Activated CD4-positive, alpha-beta memory T cell treated with anti-CD3 and anti-CD28 coated beads for 36 hours (primary cell): ENCODE data around the gene ACSBG1. TPM values are rescaled to one million over a fixed set of nuclear protein-coding genes. Genes with fewer than 3 reads are reported as not detected.
A peak's percentile ranks its signal among the peaks of the same experiment; 100 is the strongest.

Source experiments
- CTCF ChIA-PET: fragments of 350-600 bp; sonication (Branson Sonifier 250); formaldehyde crosslinking; loops from one replicate; lab custom pipeline; 2021; ENCODE audit warnings: antibody characterized with exemption, inconsistent platforms; lab: Charles Lee
- POLR2A ChIA-PET: fragments of 350-600 bp; sonication (Branson Sonifier 250); formaldehyde crosslinking; loops from one replicate; lab custom pipeline; 2021; ENCODE audit warnings: antibody characterized with exemption; lab: Charles Lee
- DNase-seq: peaks from one replicate; pipeline ENCODE4 v3.0.0-alpha.2; 2020
- H3K27ac Mint-ChIP-seq: one replicate; pipeline ENCODE4 v1.8.0; 2021; ENCODE audit warnings: mixed read lengths
- H3K27me3 Mint-ChIP-seq: one replicate; pipeline ENCODE4 v1.8.0; 2021; ENCODE audit warnings: mixed read lengths
- H3K36me3 Mint-ChIP-seq: one replicate; pipeline ENCODE4 v1.8.0; 2021; ENCODE audit warnings: mixed read lengths
- H3K4me1 Mint-ChIP-seq: one replicate; pipeline ENCODE4 v1.8.0; 2021; ENCODE audit warnings: low read depth, mixed read lengths
- H3K4me3 Mint-ChIP-seq: one replicate; pipeline ENCODE4 v1.8.0; 2021; ENCODE audit warnings: mild to moderate bottlenecking, mixed read lengths
- H3K9me3 Mint-ChIP-seq: one replicate; pipeline ENCODE4 v1.8.0; 2021; ENCODE audit warnings: mixed read lengths
- intact Hi-C: fragments of 100-400 bp; cut with micrococcal nuclease; formaldehyde crosslinking; loops from one replicate; pipeline ENCODE4 v1.15.1; 2023
- total RNA-seq, 2 experiments: library from RNA; stranded (reverse); gene quantifications; one replicate each; pipeline ENCODE4 v1.2.3, GENCODE V29; 2021

The ACSBG1 gene
- total RNA-seq, 2 experiments from 2014 or later, result 0.26 TPM; not detected in 1

GRCh38 chr15:78206326-78207109, 27.8 kb downstream of the ACSBG1 start:
- POLR2A ChIA-PET, result no interaction called here
- H3K4me3 Mint-ChIP-seq, result no peak overlapping the region
- CTCF ChIA-PET, result interaction anchor here (0.6 to 3.5 kb wide), 3 partner anchors 12 to 298 kb away, joined by 3 to 26 read pairs (median 6); no protein-coding TSS in a partner anchor
- no peaks in the 10 kb centered on the region for H3K4me1 Mint-ChIP-seq
- H3K36me3 Mint-ChIP-seq, result no peaks in the 10 kb centered on the region
- no peak for DNase-seq
- intact Hi-C loops, result no loop called here
- H3K9me3 Mint-ChIP-seq, result no peaks in the 10 kb centered on the region
- H3K27ac Mint-ChIP-seq, result no peak overlapping the region
- H3K27me3 Mint-ChIP-seq, result no peaks in the 10 kb centered on the region

DNA sequence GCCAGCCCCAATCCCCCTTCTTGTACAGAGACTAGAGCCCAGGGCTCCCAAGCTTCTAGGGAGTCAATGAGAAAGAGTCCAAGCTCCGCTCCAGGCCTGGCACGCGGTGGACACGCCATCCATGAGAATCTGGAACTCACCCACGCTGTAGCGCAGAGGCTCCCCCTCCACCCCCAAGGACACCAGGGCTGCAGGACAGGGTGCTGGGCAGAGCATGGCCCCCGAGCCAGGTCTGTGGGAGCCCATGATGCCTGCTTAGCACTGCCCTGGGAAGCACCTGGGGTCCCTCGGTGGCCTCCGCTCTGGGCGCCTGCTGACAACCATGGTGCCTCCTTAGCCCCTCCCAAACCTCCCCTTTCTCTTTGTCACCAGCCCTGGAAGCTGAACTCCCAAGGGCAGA, 28.5 kb downstream of the ACSBG1 start:
- H3K27ac Mint-ChIP-seq, result no peak overlapping the region
- no peaks in the 10 kb centered on the region for H3K9me3 Mint-ChIP-seq
- H3K36me3 Mint-ChIP-seq, result no peaks in the 10 kb centered on the region
- H3K4me1 Mint-ChIP-seq, result no peaks in the 10 kb centered on the region
- CTCF ChIA-PET, result interaction anchor here (0.7 to 3.5 kb wide), 3 partner anchors 11 to 296 kb away, joined by 3 to 26 read pairs (median 7); no protein-coding TSS in a partner anchor
- POLR2A ChIA-PET, result no interaction called here
- intact Hi-C loops, result no loop called here
- no peaks in the 10 kb centered on the region for H3K27me3 Mint-ChIP-seq
- no peak overlapping the region for H3K4me3 Mint-ChIP-seq
- no peak for DNase-seq

DNA sequence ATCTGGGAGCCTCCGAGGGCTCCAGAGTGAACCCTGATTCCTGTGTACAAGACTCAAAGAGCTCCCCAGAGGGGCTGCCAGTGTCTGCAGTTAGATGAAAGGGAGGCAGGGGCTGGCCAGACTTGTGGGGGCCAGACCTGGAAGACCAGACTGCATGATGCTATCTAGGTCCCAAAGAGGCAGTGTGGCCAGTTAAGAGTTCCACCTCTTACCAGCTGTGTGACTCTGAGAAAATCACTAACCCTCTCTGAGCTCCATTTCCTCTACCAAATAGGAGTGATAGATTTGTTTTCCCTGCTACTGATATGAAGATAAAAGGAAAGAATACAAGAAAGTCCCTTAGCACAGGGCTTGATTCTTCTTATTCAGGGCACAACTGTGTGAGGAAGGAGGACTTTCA, 29.0 kb downstream of the ACSBG1 start:
- ChIA-PET POLR2A (no interaction called here), CTCF (interaction anchor here (0.5 to 3.5 kb wide), 6 partner anchors 11 to 295 kb away, joined by 3 to 26 read pairs (median 4); no protein-coding TSS in a partner anchor)
- no peaks in the 10 kb centered on the region for H3K36me3 Mint-ChIP-seq
- intact Hi-C loops, result no loop called here
- no peak overlapping the region for H3K27ac Mint-ChIP-seq
- no peak overlapping the region for H3K4me3 Mint-ChIP-seq
- DNase-seq, result no peak
- H3K27me3 Mint-ChIP-seq, result no peaks in the 10 kb centered on the region
- H3K9me3 Mint-ChIP-seq, result no peaks in the 10 kb centered on the region
- H3K4me1 Mint-ChIP-seq, result no peaks in the 10 kb centered on the region

GRCh38 chr15:78204351-78205309, 29.7 kb downstream of the ACSBG1 start:
- intact Hi-C loops, result no loop called here
- DNase-seq, result no peak
- ChIA-PET POLR2A (no interaction called here), CTCF (interaction anchor here (0.5 to 3.5 kb wide), 5 partner anchors 10 to 245 kb away, joined by 3 to 26 read pairs (median 4); no protein-coding TSS in a partner anchor)
- H3K4me3 Mint-ChIP-seq, result no peak overlapping the region
- no peaks in the 10 kb centered on the region for H3K4me1 Mint-ChIP-seq
- no peak overlapping the region for H3K27ac Mint-ChIP-seq
- H3K36me3 Mint-ChIP-seq, result no peaks in the 10 kb centered on the region
- H3K9me3 Mint-ChIP-seq, result no peaks in the 10 kb centered on the region
- H3K27me3 Mint-ChIP-seq, result no peaks in the 10 kb centered on the region

DNA sequence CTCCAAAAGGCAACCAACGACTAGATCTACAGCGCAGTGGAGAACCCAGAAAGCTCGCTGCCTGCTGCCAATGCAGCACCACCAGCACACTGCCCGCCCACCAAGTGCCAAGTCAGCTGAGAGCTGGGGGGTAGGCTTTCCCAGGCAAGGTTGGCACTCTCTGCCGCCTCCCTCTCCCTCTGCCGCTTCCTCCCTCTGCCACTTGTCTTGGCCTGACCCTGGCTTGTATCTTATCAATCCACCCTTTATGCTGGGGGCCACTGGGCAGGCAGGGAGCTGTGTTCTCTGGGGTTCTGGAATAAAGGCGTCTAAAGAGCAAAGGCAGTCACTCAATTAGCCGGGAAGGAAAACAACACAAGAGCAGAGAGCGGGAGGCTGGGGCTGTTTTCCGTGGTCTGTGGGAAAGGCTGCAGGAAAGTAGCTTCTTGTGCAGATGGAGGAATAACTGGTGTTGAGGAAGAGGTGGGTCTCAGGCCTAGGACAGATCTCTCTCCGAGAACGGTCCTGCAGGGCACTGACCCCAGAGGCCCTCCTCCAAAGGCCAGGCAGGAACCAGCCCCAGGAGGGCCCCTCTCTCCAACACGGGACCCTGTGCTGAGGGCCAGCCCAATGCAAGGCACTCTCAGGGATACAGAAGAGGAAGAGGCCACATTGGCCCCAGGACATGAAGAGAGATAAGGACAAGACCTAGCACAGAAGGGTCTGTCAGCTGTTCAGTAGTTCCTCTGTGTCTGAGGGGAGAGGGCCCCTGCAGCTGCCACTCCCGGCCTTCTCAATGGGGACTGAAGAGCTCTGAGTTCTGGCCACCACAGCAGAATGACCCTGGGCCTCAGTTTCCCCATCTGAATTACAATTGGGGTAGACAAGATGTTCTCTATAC, 30.8 kb downstream of the ACSBG1 start:
- Mint-ChIP-seq H3K9me3 (no peaks in the 10 kb centered on the region), H3K27me3 (no peaks in the 10 kb centered on the region), H3K4me3 (no peak overlapping the region), H3K36me3 (no peaks in the 10 kb centered on the region), H3K27ac (no peak overlapping the region), H3K4me1 (no peaks in the 10 kb centered on the region)
- POLR2A ChIA-PET, result no interaction called here
- CTCF ChIA-PET, result interaction anchor here (3.5 kb wide), 1 partner anchor 9 kb away, joined by 26 read pairs; no protein-coding TSS in a partner anchor
- DNase-seq, result no peak
- intact Hi-C loops, result no loop called here

GRCh38 chr15:78201281-78202190, 32.8 kb downstream of the ACSBG1 start:
- H3K27me3 Mint-ChIP-seq, result no peaks in the 10 kb centered on the region
- CTCF ChIA-PET, result interaction anchor here (0.7 to 1.3 kb wide), 2 partner anchors 33 to 71 kb away, joined by 3 to 5 read pairs; partner anchors contain the start of genes ACSBG1 and CIB2

GRCh38 chr15:78200276-78200930, 34.0 kb downstream of the ACSBG1 start:
- H3K4me3 Mint-ChIP-seq, result no peak overlapping the region
- no peaks in the 10 kb centered on the region for H3K4me1 Mint-ChIP-seq
- H3K36me3 Mint-ChIP-seq, result no peaks in the 10 kb centered on the region
- ChIA-PET POLR2A (no interaction called here), CTCF (interaction anchor here (1.0 to 1.5 kb wide), 2 partner anchors 9 to 23 kb away, joined by 3 to 4 read pairs; no protein-coding TSS in a partner anchor)
- intact Hi-C loops, result no loop called here
- no peaks in the 10 kb centered on the region for H3K27me3 Mint-ChIP-seq
- no peaks in the 10 kb centered on the region for H3K9me3 Mint-ChIP-seq
- DNase-seq, result no peak
- H3K27ac Mint-ChIP-seq, result no peak overlapping the region

More at GRCh38 chr15:78201281-78202190, 32.8 kb downstream of the ACSBG1 start:
- intact Hi-C loops, result no loop called here
- Mint-ChIP-seq H3K4me3 (no peak overlapping the region), H3K27ac (no peak overlapping the region), H3K9me3 (no peaks in the 10 kb centered on the region), H3K4me1 (no peaks in the 10 kb centered on the region), H3K36me3 (no peaks in the 10 kb centered on the region)
- POLR2A ChIA-PET, result no interaction called here
- DNase-seq, result no peak

DNA sequence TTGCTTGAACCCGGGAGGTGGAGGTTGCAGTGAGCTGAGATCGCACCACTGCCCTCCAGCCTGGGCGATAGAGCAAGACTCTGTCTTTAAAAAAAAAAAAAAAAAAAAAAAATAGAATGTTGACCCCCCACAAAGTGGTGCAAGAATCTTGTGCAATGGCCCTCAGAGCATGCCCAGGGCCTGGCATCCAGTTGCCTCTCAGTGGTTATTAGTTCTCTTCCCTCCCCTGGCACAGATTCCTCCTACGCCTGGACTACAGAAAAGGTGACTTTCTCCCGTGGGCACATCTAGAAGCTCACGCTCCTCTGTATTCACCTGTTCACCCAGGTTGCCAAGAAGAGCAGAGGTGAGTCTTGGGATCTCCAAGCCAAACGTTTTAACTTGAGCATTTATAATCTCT, 36.7 kb downstream of the ACSBG1 start:
- Mint-ChIP-seq H3K36me3 (no peaks in the 10 kb centered on the region), H3K9me3 (no peaks in the 10 kb centered on the region), H3K27me3 (no peaks in the 10 kb centered on the region), H3K27ac (no peak overlapping the region), H3K4me3 (no peak overlapping the region), H3K4me1 (no peaks in the 10 kb centered on the region)
- POLR2A ChIA-PET, result no interaction called here
- DNase-seq, result no peak
- intact Hi-C loops, result loop anchor here (5.0 kb wide), 1 partner anchor 45 kb away; no protein-coding TSS in a partner anchor
- CTCF ChIA-PET, result interaction anchor here (0.7 to 5.5 kb wide), 5 partner anchors 20 to 86 kb away, joined by 3 to 76 read pairs (median 49); partner anchors contain the start of gene CIB2

- ChIA-PET CTCF (interaction anchor here (0.6 to 5.5 kb wide), 51 partner anchors 9 to 257 kb away, joined by 3 to 76 read pairs (median 5); partner anchors contain the start of genes CIB2, DNAJA4 and IDH3A), POLR2A (interaction anchor here (1.3 to 1.6 kb wide), 2 partner anchors 65 to 83 kb away, joined by 3 to 4 read pairs; partner anchors contain the start of gene CIB2)
- intact Hi-C loops, result loop anchor here (1.0 to 5.0 kb wide), 4 partner anchors 47 to 237 kb away; partner anchors contain the start of gene CIB2
Observed at GRCh38 chr15:78195735-78196201, 38.6 kb downstream of the ACSBG1 start.

More at GRCh38 chr15:78195735-78196201, 38.6 kb downstream of the ACSBG1 start:
- H3K9me3 Mint-ChIP-seq, result peaks cover under 1% of the 10 kb centered on the region
- DNase-seq, result peak; percentile 60
- H3K27me3 Mint-ChIP-seq, result no peaks in the 10 kb centered on the region
- H3K4me1 Mint-ChIP-seq, result no peaks in the 10 kb centered on the region
- H3K27ac Mint-ChIP-seq, result no peak overlapping the region
- H3K4me3 Mint-ChIP-seq, result no peak overlapping the region
- no peaks in the 10 kb centered on the region for H3K36me3 Mint-ChIP-seq
